H1 (cell line): ENCODE results near the gene LARP4B. TPM values are rescaled to one million over a fixed set of nuclear protein-coding genes. Genes with fewer than 3 reads are reported as not detected.

Experiments used
- HDAC2 ChIP-seq, 2 experiments: fragments of 300-600 bp in 1 of 2; sonication (generic) in 1 of 2; IDR thresholded peaks; 2 replicates each; pipeline ENCODE4 v1.6.1; 2011 to 2012; ENCODE audit warnings: low read depth in 2 of 2, low read length in 2 of 2, mild to moderate bottlenecking in 2 of 2, moderate library complexity in 2 of 2, borderline replicate concordance in 1 of 2, inconsistent platforms in 1 of 2
- JUND ChIP-seq: IDR thresholded peaks from 2 replicates; pipeline ENCODE4 v1.6.1; 2011; ENCODE audit warnings: mild to moderate bottlenecking, improper control_type of control experiment, low read length
- polyA plus RNA-seq, 7 experiments: library from polyadenylated mRNA; depleted of rRNA in 3 of 7; stranded (reverse) in 5 of 7; unstranded in 2 of 7; fragments of >200 nt in 5 of 7; fragments of 200-250 nt in 2 of 7; gene quantifications; 1 replicate in 5 of 7; 2 replicates in 1 of 7; 4 replicates in 1 of 7; pipeline versions ENCODE4 v1.2.1 to v1.2.3, GENCODE V29; 2011 to 2013; ENCODE audit warnings: missing spikeins in 2 of 7, mixed read lengths in 2 of 7
- total RNA-seq: library from RNA; stranded (reverse); fragmentation: NEBNext Ultra II Directional; extraction: Animal tissue kit (Norgen Biotek cat#: 25700); gene quantifications from 2 replicates; pipeline ENCODE4 v1.2.1, GENCODE V29; 2021
- TF ChIP-seq, protein P1 (sequence below): fragments of 300-600 bp; sonication (generic); IDR thresholded peaks from 2 replicates; pipeline ENCODE4 v1.7.1; 2012; ENCODE audit warnings: low read length, moderate library complexity, mild to moderate bottlenecking, inconsistent platforms; ENCODE audit not compliant: insufficient replicate concordance

The LARP4B gene
- total and polyA plus RNA-seq, 2 of the 8 experiments (the other 6 are each of a cell fraction or from before 2014, with no cell fraction given) = 20.1 to 78.6 TPM

- TF ChIP-seq, protein P1, sequence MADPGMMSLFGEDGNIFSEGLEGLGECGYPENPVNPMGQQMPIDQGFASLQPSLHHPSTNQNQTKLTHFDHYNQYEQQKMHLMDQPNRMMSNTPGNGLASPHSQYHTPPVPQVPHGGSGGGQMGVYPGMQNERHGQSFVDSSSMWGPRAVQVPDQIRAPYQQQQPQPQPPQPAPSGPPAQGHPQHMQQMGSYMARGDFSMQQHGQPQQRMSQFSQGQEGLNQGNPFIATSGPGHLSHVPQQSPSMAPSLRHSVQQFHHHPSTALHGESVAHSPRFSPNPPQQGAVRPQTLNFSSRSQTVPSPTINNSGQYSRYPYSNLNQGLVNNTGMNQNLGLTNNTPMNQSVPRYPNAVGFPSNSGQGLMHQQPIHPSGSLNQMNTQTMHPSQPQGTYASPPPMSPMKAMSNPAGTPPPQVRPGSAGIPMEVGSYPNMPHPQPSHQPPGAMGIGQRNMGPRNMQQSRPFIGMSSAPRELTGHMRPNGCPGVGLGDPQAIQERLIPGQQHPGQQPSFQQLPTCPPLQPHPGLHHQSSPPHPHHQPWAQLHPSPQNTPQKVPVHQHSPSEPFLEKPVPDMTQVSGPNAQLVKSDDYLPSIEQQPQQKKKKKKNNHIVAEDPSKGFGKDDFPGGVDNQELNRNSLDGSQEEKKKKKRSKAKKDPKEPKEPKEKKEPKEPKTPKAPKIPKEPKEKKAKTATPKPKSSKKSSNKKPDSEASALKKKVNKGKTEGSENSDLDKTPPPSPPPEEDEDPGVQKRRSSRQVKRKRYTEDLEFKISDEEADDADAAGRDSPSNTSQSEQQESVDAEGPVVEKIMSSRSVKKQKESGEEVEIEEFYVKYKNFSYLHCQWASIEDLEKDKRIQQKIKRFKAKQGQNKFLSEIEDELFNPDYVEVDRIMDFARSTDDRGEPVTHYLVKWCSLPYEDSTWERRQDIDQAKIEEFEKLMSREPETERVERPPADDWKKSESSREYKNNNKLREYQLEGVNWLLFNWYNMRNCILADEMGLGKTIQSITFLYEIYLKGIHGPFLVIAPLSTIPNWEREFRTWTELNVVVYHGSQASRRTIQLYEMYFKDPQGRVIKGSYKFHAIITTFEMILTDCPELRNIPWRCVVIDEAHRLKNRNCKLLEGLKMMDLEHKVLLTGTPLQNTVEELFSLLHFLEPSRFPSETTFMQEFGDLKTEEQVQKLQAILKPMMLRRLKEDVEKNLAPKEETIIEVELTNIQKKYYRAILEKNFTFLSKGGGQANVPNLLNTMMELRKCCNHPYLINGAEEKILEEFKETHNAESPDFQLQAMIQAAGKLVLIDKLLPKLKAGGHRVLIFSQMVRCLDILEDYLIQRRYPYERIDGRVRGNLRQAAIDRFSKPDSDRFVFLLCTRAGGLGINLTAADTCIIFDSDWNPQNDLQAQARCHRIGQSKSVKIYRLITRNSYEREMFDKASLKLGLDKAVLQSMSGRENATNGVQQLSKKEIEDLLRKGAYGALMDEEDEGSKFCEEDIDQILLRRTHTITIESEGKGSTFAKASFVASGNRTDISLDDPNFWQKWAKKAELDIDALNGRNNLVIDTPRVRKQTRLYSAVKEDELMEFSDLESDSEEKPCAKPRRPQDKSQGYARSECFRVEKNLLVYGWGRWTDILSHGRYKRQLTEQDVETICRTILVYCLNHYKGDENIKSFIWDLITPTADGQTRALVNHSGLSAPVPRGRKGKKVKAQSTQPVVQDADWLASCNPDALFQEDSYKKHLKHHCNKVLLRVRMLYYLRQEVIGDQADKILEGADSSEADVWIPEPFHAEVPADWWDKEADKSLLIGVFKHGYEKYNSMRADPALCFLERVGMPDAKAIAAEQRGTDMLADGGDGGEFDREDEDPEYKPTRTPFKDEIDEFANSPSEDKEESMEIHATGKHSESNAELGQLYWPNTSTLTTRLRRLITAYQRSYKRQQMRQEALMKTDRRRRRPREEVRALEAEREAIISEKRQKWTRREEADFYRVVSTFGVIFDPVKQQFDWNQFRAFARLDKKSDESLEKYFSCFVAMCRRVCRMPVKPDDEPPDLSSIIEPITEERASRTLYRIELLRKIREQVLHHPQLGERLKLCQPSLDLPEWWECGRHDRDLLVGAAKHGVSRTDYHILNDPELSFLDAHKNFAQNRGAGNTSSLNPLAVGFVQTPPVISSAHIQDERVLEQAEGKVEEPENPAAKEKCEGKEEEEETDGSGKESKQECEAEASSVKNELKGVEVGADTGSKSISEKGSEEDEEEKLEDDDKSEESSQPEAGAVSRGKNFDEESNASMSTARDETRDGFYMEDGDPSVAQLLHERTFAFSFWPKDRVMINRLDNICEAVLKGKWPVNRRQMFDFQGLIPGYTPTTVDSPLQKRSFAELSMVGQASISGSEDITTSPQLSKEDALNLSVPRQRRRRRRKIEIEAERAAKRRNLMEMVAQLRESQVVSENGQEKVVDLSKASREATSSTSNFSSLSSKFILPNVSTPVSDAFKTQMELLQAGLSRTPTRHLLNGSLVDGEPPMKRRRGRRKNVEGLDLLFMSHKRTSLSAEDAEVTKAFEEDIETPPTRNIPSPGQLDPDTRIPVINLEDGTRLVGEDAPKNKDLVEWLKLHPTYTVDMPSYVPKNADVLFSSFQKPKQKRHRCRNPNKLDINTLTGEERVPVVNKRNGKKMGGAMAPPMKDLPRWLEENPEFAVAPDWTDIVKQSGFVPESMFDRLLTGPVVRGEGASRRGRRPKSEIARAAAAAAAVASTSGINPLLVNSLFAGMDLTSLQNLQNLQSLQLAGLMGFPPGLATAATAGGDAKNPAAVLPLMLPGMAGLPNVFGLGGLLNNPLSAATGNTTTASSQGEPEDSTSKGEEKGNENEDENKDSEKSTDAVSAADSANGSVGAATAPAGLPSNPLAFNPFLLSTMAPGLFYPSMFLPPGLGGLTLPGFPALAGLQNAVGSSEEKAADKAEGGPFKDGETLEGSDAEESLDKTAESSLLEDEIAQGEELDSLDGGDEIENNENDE = no peak
- TF ChIP-seq JUND (no peak), HDAC2 (IDR thresholded peaks at IDR 0.05; ENCODE audit: borderline replicate concordance in 1 of 2, low read depth in 2 of 2, low read length in 2 of 2) (no peak)
- TF ChIP-seq, all 59 proteins: peak for 0
Observed at GRCh38 chr10:966466-967235, 35.1 kb upstream of the LARP4B start (continued).
